Neuronal stem cell (in vitro differentiated cells): ENCODE measurements around the gene VWA8.
"Not testable (repeated sequence)": the region's sequence is repeated elsewhere in the genome, so short reads cannot be mapped to it uniquely, and the experiment has no call there.

ENCODE experiments used
- DNase-seq: peaks from one replicate; pipeline ENCODE4 v3.0.0-alpha.2; 2013; ENCODE audit warnings: low spot score
- H2AFZ ChIP-seq: one replicate; pipeline ENCODE4 v1.6.1; 2013; ENCODE audit warnings: mild to moderate bottlenecking, low read length, inconsistent platforms
- H2AK5ac ChIP-seq: 2 replicates; pipeline ENCODE4 v1.6.1; 2013; ENCODE audit warnings: low read depth, mild to moderate bottlenecking, inconsistent platforms, low read length, moderate library complexity, mixed read lengths
- H2BK120ac ChIP-seq: 2 replicates; pipeline ENCODE4 v1.6.1; 2013; ENCODE audit warnings: low read depth, mild to moderate bottlenecking, inconsistent platforms, low read length, moderate library complexity, mixed read lengths
- H2BK12ac ChIP-seq: one replicate; pipeline ENCODE4 v1.6.1; 2013; ENCODE audit warnings: low read length, inconsistent platforms
- H2BK15ac ChIP-seq: 2 replicates; pipeline ENCODE4 v1.6.1; 2013; ENCODE audit warnings: mild to moderate bottlenecking, low read length, inconsistent platforms, mixed read lengths
- H2BK5ac ChIP-seq: one replicate; pipeline ENCODE4 v1.6.1; 2013; ENCODE audit warnings: inconsistent platforms, mild to moderate bottlenecking, low read length, moderate library complexity
- H3K14ac ChIP-seq: one replicate; pipeline ENCODE4 v1.6.1; 2013; ENCODE audit warnings: low read length, inconsistent platforms
- H3K18ac ChIP-seq: 2 replicates; pipeline ENCODE4 v1.6.1; 2013; ENCODE audit warnings: low read length, inconsistent platforms
- H3K23ac ChIP-seq: 2 replicates; pipeline ENCODE4 v1.6.1; 2013; ENCODE audit warnings: low read depth, mild to moderate bottlenecking, mixed read lengths, low read length, inconsistent platforms; ENCODE audit not compliant: poor library complexity
- H3K27ac ChIP-seq: replicated peaks from 3 replicates; pipeline ENCODE4 v1.5.1; 2013; ENCODE audit warnings: low read length, inconsistent platforms
- H3K27me3 ChIP-seq, 3 experiments: 2 replicates each; pipeline ENCODE4 v1.6.1; 2013; ENCODE audit warnings: low read length in 3 of 3, mild to moderate bottlenecking in 2 of 3, inconsistent platforms in 1 of 3, low read depth in 1 of 3, mixed read lengths in 1 of 3, moderate library complexity in 1 of 3; ENCODE audit not compliant: control insufficient read depth in 3 of 3, insufficient read depth in 3 of 3
- H3K36me3 ChIP-seq, 2 donors: replicated peaks in 1 of 2; 2 replicates each; pipeline ENCODE4 v1.6.1; 2013; ENCODE audit warnings: low read length in 2 of 2; ENCODE audit not compliant: control insufficient read depth in 2 of 2, insufficient read depth in 2 of 2
- H3K4ac ChIP-seq: 2 replicates; pipeline ENCODE4 v1.6.1; 2013; ENCODE audit warnings: inconsistent platforms, mild to moderate bottlenecking, low read length, moderate library complexity
- H3K4me1 ChIP-seq, 2 donors: 1 replicate in 1 of 2; 2 replicates in 1 of 2; pipeline ENCODE4 v1.6.1; 2013; ENCODE audit warnings: low read length in 2 of 2, low read depth in 1 of 2; ENCODE audit not compliant: control insufficient read depth in 2 of 2, insufficient read depth in 1 of 2
- H3K4me2 ChIP-seq: one replicate; pipeline ENCODE4 v1.6.1; 2013; ENCODE audit warnings: mild to moderate bottlenecking, low read length, inconsistent platforms; ENCODE audit not compliant: insufficient read depth, poor library complexity, severe bottlenecking
- H3K4me3 ChIP-seq, 2 donors: 2 replicates each; pipeline ENCODE4 v1.5.1; 2013; ENCODE audit warnings: low read length in 2 of 2, mild to moderate bottlenecking in 2 of 2, inconsistent platforms in 1 of 2, moderate library complexity in 1 of 2
- H3K79me1 ChIP-seq: one replicate; pipeline ENCODE4 v1.6.1; 2013; ENCODE audit warnings: low read depth, mild to moderate bottlenecking, inconsistent platforms, low read length, moderate library complexity
- H3K9ac ChIP-seq: one replicate; pipeline ENCODE4 v1.6.1; 2013; ENCODE audit warnings: mild to moderate bottlenecking, low read depth, low read length, inconsistent platforms; ENCODE audit not compliant: poor library complexity
- H3K9me3 ChIP-seq, 2 donors: replicated peaks in 1 of 2; 2 replicates each; pipeline versions ENCODE3 to v1.6.1; 2013; ENCODE audit warnings: low read length in 2 of 2, mild to moderate bottlenecking in 2 of 2, inconsistent platforms in 1 of 2, low read depth in 1 of 2, mixed read lengths in 1 of 2, moderate library complexity in 1 of 2; ENCODE audit not compliant: control insufficient read depth in 2 of 2, insufficient read depth in 1 of 2
- H4K8ac ChIP-seq: one replicate; pipeline ENCODE4 v1.6.1; 2013; ENCODE audit warnings: low read depth, mild to moderate bottlenecking, inconsistent platforms, low read length, moderate library complexity
- H4K91ac ChIP-seq: one replicate; pipeline ENCODE4 v1.6.1; 2013; ENCODE audit warnings: low read length, low read depth, mild to moderate bottlenecking, inconsistent platforms; ENCODE audit not compliant: poor library complexity
- WGBS, 2 donors: extraction: QIAGEN DNeasy Blood & Tissue Kit; methylation state at CpG; one replicate each; pipeline ENCODE4 v1.1.7; 2013; ENCODE audit warnings: missing lambda C conversion rate in 2 of 2, mixed read lengths in 1 of 2; ENCODE audit not compliant: insufficient read length in 2 of 2, insufficient replicate concordance in 1 of 2; ENCODE audit errors: extremely low coverage in 2 of 2; 5-methylcytosine and 5-hydroxymethylcytosine counted together

VWA8 gene

DNA sequence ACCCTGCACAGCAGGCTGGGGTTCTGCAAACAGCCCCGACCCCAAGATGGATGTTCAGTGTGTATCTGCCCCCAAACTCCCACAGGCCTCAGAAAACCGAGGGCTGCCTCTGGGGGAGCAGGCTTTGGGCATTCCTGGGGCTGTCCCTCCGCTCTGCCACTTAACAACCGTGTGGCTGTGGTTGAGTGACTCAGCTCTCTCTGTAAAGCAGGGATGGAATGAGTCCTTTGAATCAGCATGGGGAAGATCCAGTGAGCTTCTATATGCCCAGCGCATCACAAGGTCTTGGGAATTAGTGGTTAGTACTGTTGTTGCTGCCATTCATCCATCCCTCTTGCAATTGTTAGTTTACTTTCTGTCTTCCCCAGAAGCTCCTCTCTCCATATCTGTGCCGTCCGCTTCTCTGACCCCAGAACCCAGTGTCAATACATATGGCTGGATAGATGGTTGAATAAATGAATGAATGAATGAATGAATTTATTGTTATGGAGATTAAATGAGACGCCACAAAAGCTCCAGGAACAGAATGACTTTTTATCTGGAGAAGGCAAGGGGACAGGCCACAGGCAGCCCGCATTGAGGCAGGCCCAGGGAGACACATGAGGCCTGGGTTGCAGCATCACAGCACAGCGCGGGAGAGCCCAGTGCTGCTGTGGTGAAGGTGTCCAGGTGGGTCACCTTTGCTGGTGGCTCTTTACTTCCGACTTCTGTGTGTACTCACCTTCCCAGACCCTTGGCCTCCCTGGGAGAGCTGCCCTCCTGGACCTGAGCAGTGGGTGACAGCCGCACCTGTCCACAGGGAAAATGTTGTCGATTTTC lies 414.3 kb downstream of the VWA8 start:
- H4K8ac ChIP-seq = no peak overlapping the region
- peak overlapping the region; percentile 2 for H3K14ac ChIP-seq
- WGBS, 2 donors = no CpG with 5 or more reads among the region's 14 CpGs
- H3K4me3 ChIP-seq = no peak overlapping the region
- peak overlapping the region; percentile 60 for H2BK15ac ChIP-seq
- no peak overlapping the region for H3K27ac ChIP-seq
- peak overlapping the region; percentile 79 for H3K18ac ChIP-seq
- H3K79me1 ChIP-seq = no peaks in the 10 kb centered on the region
- no peak overlapping the region for H2BK5ac ChIP-seq
- no peaks in the 10 kb centered on the region for H3K27me3 ChIP-seq
- no peaks in the 10 kb centered on the region for H3K36me3 ChIP-seq
- H4K91ac ChIP-seq = no peak overlapping the region
- H2BK120ac ChIP-seq = no peak overlapping the region
- H3K4ac ChIP-seq = no peak overlapping the region
- no peak overlapping the region for H3K23ac ChIP-seq
- no peak overlapping the region for H3K9ac ChIP-seq
- H2AK5ac ChIP-seq = peak overlapping the region; percentile 37
- H2AFZ ChIP-seq = peak overlapping the region; percentile 88
- peaks cover 11 to 30% of the 10 kb centered on the region in 2 donors for H3K4me1 ChIP-seq
- H3K9me3 ChIP-seq = peaks cover 3 to 12% of the 10 kb centered on the region in 2 donors
- no peak overlapping the region for H3K4me2 ChIP-seq
- DNase-seq = no peak
- no peak overlapping the region for H2BK12ac ChIP-seq

DNA sequence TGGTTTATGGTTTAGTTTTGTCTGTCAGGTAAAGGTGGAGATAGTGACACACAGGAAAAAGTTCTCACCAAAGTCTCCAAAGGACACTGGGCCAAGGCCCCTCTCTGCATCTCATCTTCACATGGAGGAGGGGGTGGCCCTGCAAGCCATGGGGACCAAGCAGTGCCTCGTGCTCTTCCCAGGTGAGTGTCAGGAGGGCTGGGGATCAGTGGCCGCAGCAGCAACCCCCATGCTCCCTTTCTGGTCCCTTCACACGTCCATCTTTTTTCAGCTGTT lies 415.5 kb downstream of the VWA8 start:
- no peak overlapping the region for H3K4ac ChIP-seq
- no peak overlapping the region for H3K9ac ChIP-seq
- H4K91ac ChIP-seq = no peak overlapping the region
- peaks cover 3 to 18% of the 10 kb centered on the region in 2 donors for H3K9me3 ChIP-seq
- H2BK15ac ChIP-seq = no peak overlapping the region
- H3K79me1 ChIP-seq = no peaks in the 10 kb centered on the region
- WGBS, 2 donors = no CpG with 5 or more reads among the region's 3 CpGs
- peaks cover 11 to 30% of the 10 kb centered on the region in 2 donors for H3K4me1 ChIP-seq
- no peak overlapping the region for H3K23ac ChIP-seq
- H3K27me3 ChIP-seq = no peaks in the 10 kb centered on the region
- H2BK120ac ChIP-seq = no peak overlapping the region
- H2AK5ac ChIP-seq = no peak overlapping the region
- no peak overlapping the region for H3K4me2 ChIP-seq
- no peak overlapping the region for H2BK12ac ChIP-seq
- no peak overlapping the region for H2BK5ac ChIP-seq
- no peak overlapping the region for H3K4me3 ChIP-seq
- H3K36me3 ChIP-seq = no peaks in the 10 kb centered on the region
- no peak overlapping the region for H4K8ac ChIP-seq
- H3K18ac ChIP-seq = no peak overlapping the region
- no peak overlapping the region for H3K14ac ChIP-seq
- no peak overlapping the region for H3K27ac ChIP-seq
- H2AFZ ChIP-seq = no peak overlapping the region
- no peak for DNase-seq

DNA sequence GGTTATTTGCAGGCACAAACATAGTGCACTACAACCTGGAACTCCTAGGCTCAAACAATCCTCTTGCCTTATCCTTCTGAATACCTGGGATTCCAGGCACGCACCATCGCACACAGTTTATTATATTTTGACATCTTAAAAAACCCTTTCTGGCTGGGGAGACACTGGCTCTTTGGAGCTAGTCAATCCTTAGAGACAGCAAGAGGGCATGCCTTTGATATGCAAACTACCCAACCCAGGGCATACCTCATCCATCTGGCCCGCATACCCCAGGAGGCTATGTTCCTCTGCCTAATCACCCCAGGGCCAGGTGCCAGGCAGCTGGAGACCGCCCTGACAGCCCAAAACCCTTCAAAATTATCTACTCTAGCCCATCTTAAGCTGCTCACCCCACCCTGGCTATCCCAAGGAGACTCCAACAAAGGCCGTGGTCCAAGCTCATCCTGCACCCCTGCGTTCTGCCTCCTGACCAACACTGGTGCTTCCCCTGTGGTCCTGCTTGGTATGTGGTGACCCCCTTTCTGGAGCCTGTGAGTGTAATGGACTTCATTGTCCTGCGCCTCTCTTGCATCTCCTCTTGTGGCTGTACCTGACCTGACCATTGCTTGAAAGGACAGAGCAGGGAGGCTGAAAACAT lies 417.1 kb downstream of the VWA8 start:
- WGBS, 2 donors = no CpG with 5 or more reads among the region's 7 CpGs
- Histone ChIP-seq H3K36me3 (no peaks in the 10 kb centered on the region), H2BK12ac (no peak overlapping the region), H2BK15ac (no peak overlapping the region), H3K9me3 (peaks cover 3 to 18% of the 10 kb centered on the region in 2 donors), H3K27ac (no peak overlapping the region), H2BK5ac (no peak overlapping the region), H4K91ac (no peak overlapping the region), H3K79me1 (no peaks in the 10 kb centered on the region), H3K18ac (no peak overlapping the region), H3K27me3 (no peaks in the 10 kb centered on the region), H2AK5ac (no peak overlapping the region), H3K4ac (no peak overlapping the region), H3K14ac (no peak overlapping the region), H2AFZ (no peak overlapping the region), H3K9ac (no peak overlapping the region), H3K4me3 (no peak overlapping the region), H4K8ac (no peak overlapping the region), H3K4me1 (peaks cover 9 to 21% of the 10 kb centered on the region in 2 donors), H3K4me2 (no peak overlapping the region), H2BK120ac (no peak overlapping the region), H3K23ac (no peak overlapping the region)
- no peak for DNase-seq

DNA sequence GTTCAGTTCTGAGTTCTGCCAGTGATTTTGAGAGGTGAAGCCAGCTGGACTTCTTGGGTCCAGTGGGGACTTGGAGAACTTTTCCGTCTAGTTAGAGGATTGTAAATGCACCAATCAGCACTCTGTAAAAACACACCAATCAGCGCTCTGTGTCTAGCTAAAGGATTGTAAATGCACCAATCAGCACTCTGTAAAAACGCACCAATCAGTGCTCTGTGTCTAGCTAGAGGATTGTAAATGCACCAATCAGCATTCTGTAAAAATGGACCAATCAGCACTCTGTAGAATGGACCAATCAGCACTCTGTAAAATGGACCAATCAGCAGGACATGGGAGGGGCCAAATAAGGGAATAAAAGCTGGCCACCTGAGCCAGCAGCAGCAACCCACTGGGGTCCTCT lies 418.1 kb downstream of the VWA8 start:
- not testable (repeated sequence) for H3K14ac ChIP-seq, H4K8ac ChIP-seq, H2BK120ac ChIP-seq, H4K91ac ChIP-seq, DNase-seq, H3K27me3 ChIP-seq, H2AFZ ChIP-seq, H3K4ac ChIP-seq, H3K79me1 ChIP-seq, H3K36me3 ChIP-seq, H3K4me3 ChIP-seq, H3K27ac ChIP-seq, H2BK15ac ChIP-seq, H2BK12ac ChIP-seq, H3K4me2 ChIP-seq, H3K23ac ChIP-seq, H3K9ac ChIP-seq, H3K18ac ChIP-seq, H2AK5ac ChIP-seq, H2BK5ac ChIP-seq
- no CpG with 5 or more reads among the region's 3 CpGs for WGBS, 2 donors
- peaks cover 7 to 14% of the 10 kb centered on the region in 2 donors for H3K4me1 ChIP-seq
- H3K9me3 ChIP-seq = peaks cover 3 to 18% of the 10 kb centered on the region in 2 donors
